GM12878 (cell line): ENCODE results near the gene THAP5. TPM values are rescaled to one million over a fixed set of nuclear protein-coding genes. Genes with fewer than 3 reads are reported as not detected.

ENCODE experiments used
- CTCF ChIP-seq, 3 experiments: IDR thresholded peaks in 2 of 3; conservative IDR thresholded peaks in 1 of 3; 2 replicates each; pipeline ENCODE4 v1.5.1; 2011; ENCODE audit warnings: low read depth in 3 of 3, low read length in 3 of 3, mild to moderate bottlenecking in 3 of 3, control low read depth in 2 of 3, moderate library complexity in 2 of 3, inconsistent platforms in 1 of 3, mixed read lengths in 1 of 3; ENCODE audit not compliant: control insufficient read depth in 2 of 3, insufficient read depth in 1 of 3; ENCODE audit errors: extremely low read depth in 1 of 3
- E2F4 ChIP-seq: IDR thresholded peaks from 2 replicates; pipeline ENCODE4 v1.6.1; 2012; ENCODE audit warnings: low read depth, low read length, improper control_type of control experiment
- HDGF ChIP-seq: fragments of 450-650 bp; IDR thresholded peaks from 2 replicates; pipeline ENCODE4 v1.6.1; 2016; ENCODE audit warnings: antibody characterized with exemption
- JUND ChIP-seq: IDR thresholded peaks from 2 replicates; pipeline ENCODE4 v1.6.1; 2012; ENCODE audit warnings: low read depth, mild to moderate bottlenecking, low read length, improper control_type of control experiment, moderate library complexity
- NFYB ChIP-seq: IDR thresholded peaks from 2 replicates; pipeline ENCODE4 v1.6.1; 2011; ENCODE audit warnings: low read depth, mild to moderate bottlenecking, low read length, improper control_type of control experiment, moderate library complexity; ENCODE audit not compliant: insufficient read depth
- NKRF ChIP-seq: fragments of 450-650 bp; conservative IDR thresholded peaks from 2 replicates; pipeline ENCODE4 v1.6.1; 2017; ENCODE audit warnings: mild to moderate bottlenecking, moderate library complexity
- POLR2A ChIP-seq: IDR thresholded peaks from 2 replicates; pipeline ENCODE4 v1.6.1; 2011; ENCODE audit warnings: low read depth, mild to moderate bottlenecking, low read length
- POLR2AphosphoS2 ChIP-seq: IDR thresholded peaks from 2 replicates; pipeline ENCODE4 v1.6.1; 2011; ENCODE audit warnings: low read depth, mild to moderate bottlenecking, low read length, improper control_type of control experiment, moderate library complexity
- POU2F2 ChIP-seq: IDR thresholded peaks from 3 replicates; pipeline ENCODE4 v1.6.1; 2011; ENCODE audit warnings: low read depth, mild to moderate bottlenecking, low read length, borderline replicate concordance
- RCOR1 ChIP-seq: conservative IDR thresholded peaks from 2 replicates; pipeline ENCODE4 v1.6.1; 2012; ENCODE audit warnings: low read depth, low read length, improper control_type of control experiment
- SIX5 ChIP-seq: IDR thresholded peaks from 2 replicates; pipeline ENCODE4 v1.6.1; 2011; ENCODE audit warnings: mild to moderate bottlenecking, low read depth, low read length, moderate library complexity; ENCODE audit not compliant: severe bottlenecking
- SRF ChIP-seq, 2 experiments: IDR thresholded peaks; 2 replicates each; pipeline ENCODE4 v1.6.1; 2011; ENCODE audit warnings: low read depth in 2 of 2, low read length in 2 of 2, mild to moderate bottlenecking in 1 of 2, moderate library complexity in 1 of 2
- SUPT20H ChIP-seq: IDR thresholded peaks from 2 replicates; pipeline ENCODE4 v1.6.1; 2011; ENCODE audit warnings: low read depth, mild to moderate bottlenecking, low read length, moderate library complexity, borderline replicate concordance; ENCODE audit not compliant: control insufficient read depth
- TCF7 ChIP-seq: IDR thresholded peaks from 2 replicates; pipeline ENCODE4 v1.6.1; 2014; ENCODE audit warnings: antibody characterized with exemption, borderline replicate concordance
- ZBTB33 ChIP-seq: fragments of 450-650 bp; IDR thresholded peaks from 2 replicates; pipeline ENCODE4 v1.6.1; 2017; ENCODE audit warnings: mild to moderate bottlenecking
- polyA plus RNA-seq, 11 experiments: library from polyadenylated mRNA; depleted of rRNA in 4 of 11; unstranded in 6 of 11; stranded (reverse) in 5 of 11; fragments of >200 nt; fragmentation: Nextera tagmentation in 4 of 11; fragmentation: Illumina TruSeq in 1 of 11; extraction: Ambion mirVana in 4 of 11; extraction: Trizol in 1 of 11; gene quantifications; 1 replicate in 1 of 11; 2 replicates in 10 of 11; pipeline versions ENCODE4 v1.2.1 to v1.2.3, GENCODE V29; 2011 to 2016; ENCODE audit warnings: inconsistent platforms in 2 of 11, missing spikeins in 2 of 11, low read depth in 1 of 11
- total RNA-seq, 4 experiments: library from RNA; depleted of rRNA in 3 of 4; stranded (reverse); fragments of >200 nt in 3 of 4; fragmentation: Illumina TruSeq in 1 of 4; extraction: Trizol in 1 of 4; gene quantifications; 2 replicates each; pipeline versions ENCODE4 v1.2.1 to v1.2.3, GENCODE V29; 2013 to 2021

The THAP5 gene
- total and polyA plus RNA-seq, 10 of the 15 experiments (the other 5 are each of a cell fraction or from before 2014, with no cell fraction given) = 13.0 to 47.7 (median 24.2) TPM

GRCh38 chr7:108525985-108526767 is 43.3 kb downstream of the THAP5 start, which contains the start of gene PNPLA8 (continued):
- TF ChIP-seq ZBTB33 (no peak), NFYB (peak; percentile 78; the same call in 1 of the 2 replicates), NKRF (peak; percentile 94), RCOR1 (peak; percentile 85; the same call in 1 of the 2 replicates), HDGF (peak; percentile 99), POLR2AphosphoS2 (peak; percentile 93), SIX5 (no peak), TCF7 (no peak), CTCF (IDR thresholded peaks at IDR 0.05 in 2 of 3, conservative IDR thresholded peaks at IDR 0.05 in 1 of 3; ENCODE audit: control insufficient read depth in 2 of 3, extremely low read depth in 1 of 3, insufficient read depth in 1 of 3, low read depth in 3 of 3, low read length in 3 of 3) (no peak), POU2F2 (peak; percentile 54; the same call in 1 of the 3 replicates), E2F4 (peak; percentile 86), JUND (no peak), SRF (IDR thresholded peaks at IDR 0.05; ENCODE audit: low read depth in 2 of 2, low read length in 2 of 2) (0 out of 4 replicates have a peak, but pooled peaks of 1 of the 2 experiments have one; percentile 5), SUPT20H (no peak), POLR2A (peak; percentile 93)
